Right lobe of liver (tissue), 6 donors: Measurements from ENCODE around the gene RESF1. TPM values are rescaled to one million over a fixed set of nuclear protein-coding genes. Genes with fewer than 3 reads are reported as not detected.
"Not testable (repeated sequence)": the region's sequence is repeated elsewhere in the genome, so short reads cannot be mapped to it uniquely, and the experiment has no call there.

Experiments
- ATAC-seq, 4 donors: fragments of 200-7000 bp; cut with Tn5 transposase; one replicate each; pipeline ENCODE4 v1.9.1; 2020; ENCODE audit warnings: mild to moderate bottlenecking in 4 of 4, moderate library complexity in 4 of 4
- DNase-seq, 3 donors: peaks; one replicate each; pipeline ENCODE4 v3.0.0-alpha.2; 2020
- H3K27ac ChIP-seq, 3 donors: fragments of 200-600 bp; one replicate each; pipeline ENCODE4 v1.8.0; 2022
- H3K27me3 ChIP-seq, 2 donors: fragments of 200-600 bp; one replicate each; pipeline ENCODE4 v1.8.0; 2022
- H3K36me3 ChIP-seq, 4 donors: fragments of 200-600 bp; sonication (generic) in 1 of 4; one replicate each; pipeline versions ENCODE4 v1.5.1 to v1.8.0; 2017 to 2022; ENCODE audit warnings: control low read depth in 1 of 4
- H3K4me1 ChIP-seq, 4 donors: fragments of 200-600 bp; sonication (generic) in 1 of 4; one replicate each; pipeline versions ENCODE4 v1.5.1 to v1.8.0; 2017 to 2022; ENCODE audit warnings: control low read depth in 1 of 4
- H3K4me3 ChIP-seq, 3 donors: fragments of 200-600 bp; one replicate each; pipeline ENCODE4 v1.8.0; 2022
- H3K9me3 ChIP-seq, 4 donors: fragments of 200-600 bp; sonication (generic) in 1 of 4; one replicate each; pipeline versions ENCODE4 v1.5.1 to v1.8.0; 2017 to 2022; ENCODE audit warnings: control low read depth in 1 of 4
- CTCF ChIP-seq, 4 donors: fragments of 200-600 bp in 3 of 4; fragments of 450-650 bp in 1 of 4; IDR thresholded peaks; one replicate each; pipeline versions ENCODE4 v1.5.1 to v1.8.0; 2016 to 2022; ENCODE audit warnings: antibody characterized with exemption in 4 of 4, mild to moderate bottlenecking in 2 of 4
- POLR2A ChIP-seq: fragments of 450-650 bp; IDR thresholded peaks from one replicate; pipeline ENCODE4 v1.6.1; 2017; ENCODE audit warnings: antibody characterized with exemption, mild to moderate bottlenecking
- WGBS: methylation state at CpG from one replicate; pipeline ENCODE4 v1.1.6; 2018; ENCODE audit warnings: low coverage, low lambda C conversion rate; ENCODE audit not compliant: insufficient coverage; ENCODE audit errors: missing lambda C conversion rate; 5-methylcytosine and 5-hydroxymethylcytosine counted together
- intact Hi-C, 2 donors: fragments of 100-400 bp; cut with DNase I; formaldehyde crosslinking; loops; one replicate each; pipeline versions ENCODE4 v1.11.2 to v1.14.1; 2022
- total RNA-seq, 6 experiments: library from RNA; depleted of rRNA in 2 of 6; stranded (reverse); fragments of >200 nt in 2 of 6; fragmentation: NEBNext Ultra II Directional in 3 of 6; extraction: Animal tissue kit (Norgen Biotek cat#: 25700) in 3 of 6; gene quantifications; one replicate each; pipeline versions ENCODE4 v1.1.0 to v1.2.4, GENCODE V29; 2016 to 2023
- donor health status: DM: no; HTN: yes; CAD: no.
- donor health status: DM: no; HTN: no; CAD: no.
- donor health status: DM: no; HTN: no; CAD: no.
- donor health status: DM: no; HTN: yes; CAD: no.
- donor health status: DM: no; HTN: yes; CAD: no.

RESF1 gene
- total RNA-seq, 6 experiments from 2014 or later = 24.0 to 62.5 (median 42.8) TPM

GRCh38 chr12:31931796-31932715 lies 27.2 kb upstream of the RESF1 start:
- DNase-seq (no peak), ATAC-seq (peak in 3 of 4 donors; percentile 42 to 50 (median 46))
- Histone ChIP-seq H3K9me3 (no peaks in the 10 kb centered on the region), H3K4me3 (no peak overlapping the region), H3K36me3 (no peaks in the 10 kb centered on the region), H3K27ac (no peak overlapping the region), H3K4me1 (no peaks in the 10 kb centered on the region), H3K27me3 (no peaks in the 10 kb centered on the region)
- no peak for TF ChIP-seq CTCF (IDR thresholded peaks at IDR 0.05)
- no peak for TF ChIP-seq POLR2A
- WGBS = 58% methylated on average over 4 of the region's 7 CpGs
- intact Hi-C loops = no loop called here

- H3K27ac ChIP-seq = no peak overlapping the region
- H3K4me1 ChIP-seq = peaks cover 0 to 4% (median 2%) of the 10 kb centered on the region in 4 donors
- no peak for ATAC-seq
- H3K27me3 ChIP-seq = no peaks in the 10 kb centered on the region
- intact Hi-C loops = no loop called here
- DNase-seq = no peak
- no peak overlapping the region for H3K4me3 ChIP-seq
- TF ChIP-seq CTCF (IDR thresholded peaks at IDR 0.05) (no peak), POLR2A (no peak)
- no peaks in the 10 kb centered on the region for H3K36me3 ChIP-seq
- 94% methylated on average over 3 of the region's 4 CpGs for WGBS
- no peaks in the 10 kb centered on the region for H3K9me3 ChIP-seq
These were observed 14.9 kb upstream of the RESF1 start for GRCh38 chr12:31944299-31944698.

DNA sequence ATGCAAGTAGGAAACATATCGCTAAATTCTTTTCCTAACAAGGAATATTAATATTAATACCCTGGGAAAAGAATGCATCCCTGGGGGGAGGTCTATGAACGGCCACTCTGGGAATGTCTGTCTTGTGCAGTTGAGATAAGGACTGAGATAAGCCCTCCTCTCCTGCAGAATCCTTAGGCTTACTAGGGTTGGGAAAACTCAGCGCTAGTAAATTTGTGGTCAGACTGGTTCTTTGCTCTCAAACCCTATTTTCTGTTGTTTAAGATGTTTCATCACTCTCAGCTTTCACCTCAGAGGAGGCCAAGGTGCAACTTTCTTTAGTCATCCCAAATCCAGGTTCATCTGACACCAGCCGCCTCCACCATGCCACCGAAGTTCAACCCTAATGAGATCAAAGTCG lies 11.2 kb upstream of the RESF1 start:
- Histone ChIP-seq H3K4me3 (no peak overlapping the region), H3K27ac (peak overlapping the region; percentile 54 to 80 (median 80)), H3K4me1 (peaks cover 0 to 15% (median 6%) of the 10 kb centered on the region in 4 donors), H3K9me3 (no peaks in the 10 kb centered on the region), H3K36me3 (no peaks in the 10 kb centered on the region), H3K27me3 (no peaks in the 10 kb centered on the region)
- DNase-seq (no peak), ATAC-seq (peak in 1 of 4 donors; percentile 19)
- TF ChIP-seq POLR2A (no peak), CTCF (IDR thresholded peaks at IDR 0.05) (no peak)
- 84% methylated on average over 6 of the region's 6 CpGs for WGBS
- intact Hi-C loops = no loop called here

DNA sequence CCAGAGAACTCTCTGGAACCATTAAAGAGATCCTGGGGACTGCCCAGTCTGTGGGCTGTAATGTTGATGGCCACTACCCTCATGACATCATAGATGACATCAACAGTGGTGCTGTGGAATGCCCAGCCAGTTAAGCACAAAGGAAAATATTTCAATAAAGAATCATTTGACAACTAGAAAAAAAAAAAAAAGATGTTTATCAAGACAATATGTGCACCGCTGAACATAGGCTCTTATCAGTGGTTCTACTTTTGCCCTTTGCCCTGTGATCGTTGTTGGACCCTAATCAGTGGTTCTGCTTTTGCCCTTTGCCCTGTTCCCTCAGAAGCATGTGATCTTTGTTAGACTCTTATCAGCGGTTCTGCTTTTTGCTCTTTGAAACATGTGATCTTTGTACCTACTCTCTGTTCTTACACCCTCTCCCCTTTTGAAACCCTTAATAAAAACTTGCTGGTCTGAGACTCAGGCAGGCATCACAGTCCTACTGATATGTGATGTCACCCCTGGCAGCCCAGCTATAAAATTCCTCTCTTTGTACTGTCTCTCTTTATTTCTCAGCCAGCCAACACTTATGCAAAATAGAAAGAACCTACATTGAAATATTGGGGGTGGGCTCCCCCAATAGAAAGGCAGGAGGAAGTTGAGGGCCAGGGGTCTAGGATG lies 10.4 kb upstream of the RESF1 start:
- H3K4me3 ChIP-seq, H3K36me3 ChIP-seq, H3K27me3 ChIP-seq, H3K9me3 ChIP-seq, intact Hi-C loops: not testable (repeated sequence)
- peaks cover 0 to 18% (median 6%) of the 10 kb centered on the region in 4 donors for H3K4me1 ChIP-seq
- peak overlapping the region; percentile 54 to 80 (median 80) for H3K27ac ChIP-seq
- WGBS = 21% methylated on average over 3 of the region's 3 CpGs
- ATAC-seq (peak; percentile 66 to 85 (median 78)), DNase-seq (peak in 1 of 3 donors; percentile 80)

- Histone ChIP-seq H3K4me1 (peaks cover 0 to 18% (median 6%) of the 10 kb centered on the region in 4 donors), H3K27me3 (no peaks in the 10 kb centered on the region), H3K9me3 (no peaks in the 10 kb centered on the region), H3K36me3 (no peaks in the 10 kb centered on the region), H3K27ac (peak overlapping the region in 2 of 3 donors; percentile 80), H3K4me3 (no peak overlapping the region)
- 87% methylated on average over 4 of the region's 4 CpGs for WGBS
- no peak for TF ChIP-seq POLR2A
- DNase-seq (no peak), ATAC-seq (no peak)
- intact Hi-C loops = no loop called here
These were observed 9.1 kb upstream of the RESF1 start for GRCh38 chr12:31950088-31950487.
